NCI-H1105 (cell line): ENCODE results near the gene CD9.
"Not testable (repeated sequence)": the region's sequence is repeated elsewhere in the genome, so short reads cannot be mapped to it uniquely, and the experiment has no call there.

Experiments used
- DNase-seq: peaks from one replicate; lab custom pipeline; 2025; lab: John Stamatoyannopoulos, UW

CD9 gene

GRCh38 chr12:6200256-6201212 is at the start of gene CD9:
Gene CD9, plus strand, starts transcription at chr12:6200400. Its CDS starts 100 bp downstream, at chr12:6200500.
- DNase-seq = peak; percentile 18

GRCh38 chr12:6154730-6155459 is 45.3 kb upstream of the CD9 start:
- DNase-seq = no peak

GRCh38 chr12:6157482-6157881 is 42.7 kb upstream of the CD9 start:
- DNase-seq = no peak

- no peak for DNase-seq
Measured at GRCh38 chr12:6158255-6158654, 41.9 kb upstream of the CD9 start.

GRCh38 chr12:6158749-6159148 is 41.5 kb upstream of the CD9 start:
- no peak for DNase-seq

- not testable (repeated sequence) for DNase-seq
Measured at GRCh38 chr12:6159166-6160011, 40.8 kb upstream of the CD9 start.

GRCh38 chr12:6160049-6160649 is 40.1 kb upstream of the CD9 start:
- DNase-seq = not testable (repeated sequence)

GRCh38 chr12:6161124-6161882 is 38.9 kb upstream of the CD9 start:
- DNase-seq = no peak

GRCh38 chr12:6163416-6164060 is 36.7 kb upstream of the CD9 start:
- DNase-seq = no peak

- no peak for DNase-seq
Measured at GRCh38 chr12:6165395-6165794, 34.8 kb upstream of the CD9 start.

GRCh38 chr12:6166808-6167207 is 33.4 kb upstream of the CD9 start:
- DNase-seq = no peak

GRCh38 chr12:6167327-6168280 is 32.6 kb upstream of the CD9 start:
- no peak for DNase-seq

GRCh38 chr12:6171409-6172015 is 28.7 kb upstream of the CD9 start:
- DNase-seq = no peak

GRCh38 chr12:6172086-6172485 is 28.1 kb upstream of the CD9 start:
- DNase-seq = no peak

- DNase-seq = no peak
Measured at GRCh38 chr12:6172862-6173261, 27.3 kb upstream of the CD9 start.

- no peak for DNase-seq
Measured at GRCh38 chr12:6177642-6178358, 22.4 kb upstream of the CD9 start.

- no peak for DNase-seq
Measured at GRCh38 chr12:6178981-6179761, 21.0 kb upstream of the CD9 start.
